IMR-90 (cell line): Measurements from ENCODE around the gene SLC6A6. TPM values are rescaled to one million over a fixed set of nuclear protein-coding genes. Genes with fewer than 3 reads are reported as not detected.

Experiments used
- ATAC-seq: fragments of 200-7000 bp; cut with Tn5 transposase; 2 replicates; pipeline ENCODE4 v1.9.1; 2020; ENCODE audit warnings: low read depth, mild to moderate bottlenecking, moderate library complexity
- BruUV-seq: library from RNA; stranded (reverse); fragments of 400-500 nt; replicated peaks from 2 replicates; lab custom pipeline; 2021; lab: Mats Ljungman, UMichigan
- CTCF ChIA-PET: fragments of 300-600 bp; formaldehyde crosslinking; extraction: SDS; loops from one replicate; lab custom pipeline; 2021; ENCODE audit warnings: antibody characterized with exemption; lab: Yijun Ruan, JAX
- POLR2A ChIA-PET: fragments of 300-600 bp; sonication (Branson Sonifier 250); formaldehyde crosslinking; loops from one replicate; lab custom pipeline; 2022; ENCODE audit warnings: antibody characterized with exemption; ENCODE audit not compliant: unreplicated experiment; lab: Charles Lee
- DNase-seq: peaks from one replicate; pipeline ENCODE4 v3.0.0; 2013
- H2AFZ ChIP-seq: replicated peaks from 2 replicates; pipeline ENCODE3; 2013; ENCODE audit warnings: low read length, mild to moderate bottlenecking; ENCODE audit not compliant: poor library complexity
- H2AK5ac ChIP-seq: 2 replicates; pipeline ENCODE4 v1.6.1; 2013; ENCODE audit warnings: low read depth, low read length, inconsistent platforms
- H2AK9ac ChIP-seq: replicated peaks from 2 replicates; pipeline ENCODE3; 2013; ENCODE audit warnings: mild to moderate bottlenecking, low read depth, low read length, moderate library complexity; ENCODE audit not compliant: poor library complexity
- H2BK120ac ChIP-seq: 2 replicates; pipeline ENCODE4 v1.6.1; 2013; ENCODE audit warnings: low read depth, low read length, inconsistent platforms
- H2BK15ac ChIP-seq: 3 replicates; pipeline ENCODE4 v1.6.1; 2013; ENCODE audit warnings: low read depth, low read length, inconsistent platforms
- H2BK20ac ChIP-seq: 2 replicates; pipeline ENCODE4 v1.6.1; 2013; ENCODE audit warnings: low read depth, mild to moderate bottlenecking, inconsistent platforms, low read length, moderate library complexity
- H2BK5ac ChIP-seq: 2 replicates; pipeline ENCODE4 v1.6.1; 2013; ENCODE audit warnings: mild to moderate bottlenecking, low read depth, low read length, inconsistent platforms; ENCODE audit not compliant: poor library complexity, severe bottlenecking
- H3K14ac ChIP-seq: replicated peaks from 2 replicates; pipeline ENCODE4 v1.6.1; 2013; ENCODE audit warnings: low read depth, low read length, inconsistent platforms
- H3K18ac ChIP-seq: 2 replicates; pipeline ENCODE4 v1.6.1; 2013; ENCODE audit warnings: low read depth, low read length, control low read depth
- H3K23ac ChIP-seq: 2 replicates; pipeline ENCODE4 v1.6.1; 2013; ENCODE audit warnings: low read depth, low read length, inconsistent platforms
- H3K27ac ChIP-seq: 2 replicates; pipeline ENCODE4 v1.5.1; 2013; ENCODE audit warnings: mild to moderate bottlenecking, control low read depth, low read length; ENCODE audit not compliant: insufficient read depth
- H3K27me3 ChIP-seq: 2 replicates; pipeline ENCODE4 v1.6.1; 2013; ENCODE audit warnings: low read length; ENCODE audit not compliant: control insufficient read depth, insufficient read depth
- H3K36me3 ChIP-seq: 2 replicates; pipeline ENCODE4 v1.6.1; 2013; ENCODE audit warnings: low read length, mixed read lengths; ENCODE audit not compliant: control insufficient read depth, insufficient read depth
- H3K4ac ChIP-seq: 2 replicates; pipeline ENCODE4 v1.6.1; 2013; ENCODE audit warnings: low read depth, low read length, inconsistent platforms
- H3K4me1 ChIP-seq: 2 replicates; pipeline ENCODE4 v1.6.1; 2013; ENCODE audit warnings: low read length, mixed read lengths; ENCODE audit not compliant: control insufficient read depth, insufficient read depth
- H3K4me2 ChIP-seq: 2 replicates; pipeline ENCODE4 v1.6.1; 2013; ENCODE audit warnings: low read depth, mild to moderate bottlenecking, control low read depth, low read length, moderate library complexity
- H3K4me3 ChIP-seq: 2 replicates; pipeline ENCODE4 v1.5.1; 2013; ENCODE audit warnings: low read depth, mild to moderate bottlenecking, control low read depth, low read length, moderate library complexity; ENCODE audit not compliant: insufficient read depth
- H3K56ac ChIP-seq: 2 replicates; pipeline ENCODE4 v1.6.1; 2013; ENCODE audit warnings: low read length, inconsistent platforms; ENCODE audit not compliant: insufficient read depth; ENCODE audit errors: extremely low read depth
- H3K79me1 ChIP-seq, 2 experiments: 2 replicates each; pipeline ENCODE4 v1.6.1; 2013; ENCODE audit warnings: low read length in 2 of 2, inconsistent platforms in 1 of 2, low read depth in 1 of 2
- H3K9ac ChIP-seq: 2 replicates; pipeline ENCODE4 v1.6.1; 2013; ENCODE audit warnings: low read depth, low read length, control low read depth
- H3K9me1 ChIP-seq: 2 replicates; pipeline ENCODE4 v1.6.1; 2013; ENCODE audit warnings: low read length, inconsistent platforms; ENCODE audit not compliant: insufficient read depth
- H3K9me3 ChIP-seq: 2 replicates; pipeline ENCODE4 v1.6.1; 2013; ENCODE audit warnings: low read length; ENCODE audit not compliant: control insufficient read depth, insufficient read depth
- H4K20me1 ChIP-seq: 2 replicates; pipeline ENCODE4 v1.6.1; 2013; ENCODE audit warnings: low read length, inconsistent platforms; ENCODE audit not compliant: insufficient read depth
- H4K5ac ChIP-seq: 2 replicates; pipeline ENCODE4 v1.6.1; 2013; ENCODE audit warnings: mild to moderate bottlenecking, low read depth, low read length, control low read depth
- H4K8ac ChIP-seq, 2 experiments: 2 replicates each; pipeline ENCODE4 v1.6.1; 2013; ENCODE audit warnings: low read depth in 2 of 2, low read length in 2 of 2, control low read depth in 1 of 2, inconsistent platforms in 1 of 2
- H4K91ac ChIP-seq: 2 replicates; pipeline ENCODE4 v1.6.1; 2013; ENCODE audit warnings: low read depth, low read length, inconsistent platforms; ENCODE audit not compliant: insufficient read depth
- CTCF ChIP-seq: conservative IDR thresholded peaks from 2 replicates; pipeline ENCODE4 v1.5.1; 2012; ENCODE audit warnings: mild to moderate bottlenecking, low read depth, low read length, improper control_type of control experiment
- WGBS, 2 experiments: methylation state at CpG; one replicate each; pipeline versions ENCODE4 v1.1.5 to v1.1.7; 2013; ENCODE audit warnings: missing lambda C conversion rate in 2 of 2; ENCODE audit not compliant: insufficient read length in 1 of 2; ENCODE audit errors: extremely low coverage in 2 of 2; 5-methylcytosine and 5-hydroxymethylcytosine counted together
- dilution Hi-C: fragments of 300-500 bp; cut with HindIII; formaldehyde crosslinking; loops from one replicate; pipeline ENCODE4 v1.14.3; 2018; ENCODE audit warnings: low sequenced_read_pairs; ENCODE audit not compliant: unreplicated experiment
- in situ Hi-C: fragments of 300-500 bp; cut with MboI; formaldehyde crosslinking; loops from 3 replicates; pipeline ENCODE4 v1.14.3; 2019; ENCODE audit warnings: low sequenced_read_pairs, inconsistent platforms, mixed read lengths
- intact Hi-C: fragments of 100-400 bp; cut with micrococcal nuclease; formaldehyde crosslinking; loops from 2 replicates; pipeline ENCODE4 v1.10.0; 2022
- polyA plus RNA-seq, 3 experiments: library from polyadenylated mRNA; depleted of rRNA; stranded (reverse); fragments of >200 nt; gene quantifications; 2 replicates each; pipeline ENCODE4 v1.2.3, GENCODE V29; 2012; ENCODE audit warnings: low replicate concordance in 1 of 3
- total RNA-seq: library from RNA; depleted of rRNA; stranded (reverse); fragments of >200 nt; gene quantifications from 2 replicates; pipeline ENCODE4 v1.2.3, GENCODE V29; 2012

SLC6A6 gene
- total and polyA plus RNA-seq, 2 of the 4 experiments (the other 2 are of a cell fraction) = 29.9 to 39.4 TPM

DNA sequence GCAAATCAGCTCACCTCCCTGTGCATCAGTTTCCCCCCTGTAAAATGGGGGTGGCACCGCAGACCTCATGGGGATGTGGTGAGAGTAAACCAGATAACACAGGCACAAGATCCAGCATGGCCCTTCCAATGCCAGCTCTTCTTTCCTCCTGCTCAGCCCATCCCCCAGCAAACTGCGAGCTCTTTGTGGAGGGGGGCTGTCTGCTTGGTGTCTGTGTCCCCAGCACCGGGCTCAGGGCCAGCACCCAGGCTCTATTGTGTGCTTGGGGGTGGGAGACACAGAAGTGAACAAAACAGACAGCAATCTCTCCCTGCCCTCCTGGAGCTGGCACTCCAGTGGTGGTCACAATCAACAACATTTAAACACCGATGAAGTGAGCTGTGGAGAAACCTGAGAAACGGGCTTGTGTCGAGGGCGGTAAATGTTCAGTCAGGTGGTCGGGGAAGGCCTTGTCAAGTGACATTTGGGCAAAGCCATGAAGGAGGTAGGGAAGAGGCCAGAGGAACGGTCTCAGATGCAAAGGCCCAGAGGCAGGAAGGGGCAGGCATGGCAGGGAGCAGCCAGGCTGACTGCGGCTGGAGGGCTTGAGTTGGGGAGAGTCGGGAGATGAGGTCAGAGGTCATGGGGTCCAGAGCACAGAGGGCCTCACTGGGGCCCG is 109.3 kb downstream of the SLC6A6 start:
- CTCF ChIA-PET = no interaction called here
- Histone ChIP-seq H4K8ac (no peak overlapping the region), H3K36me3 (no peaks in the 10 kb centered on the region), H3K79me1 (no peaks in the 10 kb centered on the region), H4K20me1 (no peaks in the 10 kb centered on the region), H3K56ac (no peak overlapping the region), H2AK9ac (no peak overlapping the region), H2BK15ac (no peak overlapping the region), H3K27me3 (peaks cover 13% of the 10 kb centered on the region), H3K9ac (no peak overlapping the region), H4K5ac (no peak overlapping the region), H3K18ac (no peak overlapping the region), H4K91ac (no peak overlapping the region), H3K23ac (no peak overlapping the region), H3K4ac (no peak overlapping the region), H3K4me2 (no peak overlapping the region), H3K9me1 (no peaks in the 10 kb centered on the region), H3K14ac (no peak overlapping the region), H3K27ac (no peak overlapping the region), H3K4me1 (no peaks in the 10 kb centered on the region), H2AK5ac (no peak overlapping the region), H3K9me3 (no peaks in the 10 kb centered on the region), H2BK20ac (no peak overlapping the region), H2BK120ac (no peak overlapping the region), H2AFZ (no peak overlapping the region), H3K4me3 (no peak overlapping the region), H2BK5ac (no peak overlapping the region)
- dilution Hi-C loops (no loop called here), in situ Hi-C loops (no loop called here), intact Hi-C loops (no loop called here)
- DNase-seq (no peak), ATAC-seq (no peak)
- TF ChIP-seq CTCF = no peak
- POLR2A ChIA-PET = no interaction called here
- BruUV-seq = no TSS peak
- 46% methylated on average over 3 of the region's 12 CpGs; no CpG with 5 or more reads in 1 of the 2 experiments for WGBS, 2 experiments
